Ovary (tissue), 9 donors: ENCODE results near the gene MTM1. TPM values are rescaled to one million over a fixed set of nuclear protein-coding genes. Genes with fewer than 3 reads are reported as not detected.

ENCODE experiments used
- DNase-seq, 5 donors: peaks; one replicate each; pipeline ENCODE4 v3.0.0-alpha.2; 2019 to 2020
- H3K27ac ChIP-seq, 2 donors: fragments of 200-600 bp; one replicate each; pipeline versions ENCODE4 v1.5.1 to v1.8.0; 2019 to 2022
- H3K27me3 ChIP-seq: fragments of 200-600 bp; one replicate; pipeline ENCODE4 v1.8.0; 2022
- H3K36me3 ChIP-seq: fragments of 200-600 bp; sonication (generic); one replicate; pipeline ENCODE4 v1.5.1; 2019
- H3K4me1 ChIP-seq: one replicate; pipeline ENCODE4 v1.8.1; 2013; ENCODE audit warnings: mild to moderate bottlenecking, moderate library complexity; ENCODE audit not compliant: insufficient read depth
- H3K4me3 ChIP-seq: fragments of 200-600 bp; sonication (generic); one replicate; pipeline ENCODE4 v1.5.1; 2017
- H3K9me3 ChIP-seq, 2 donors: fragments of 200-600 bp in 1 of 2; sonication (generic) in 1 of 2; one replicate each; pipeline versions ENCODE4 v1.5.1 to v1.8.1; 2013 to 2019; ENCODE audit warnings: mild to moderate bottlenecking in 1 of 2, moderate library complexity in 1 of 2
- EP300 ChIP-seq: sonication (generic); formaldehyde crosslinking; IDR thresholded peaks from one replicate; pipeline ENCODE4 v1.6.1; 2017; ENCODE audit warnings: antibody characterized with exemption
- POLR2A ChIP-seq: fragments of 450-650 bp; IDR thresholded peaks from one replicate; pipeline ENCODE4 v1.6.1; 2017; ENCODE audit warnings: antibody characterized with exemption, mild to moderate bottlenecking, moderate library complexity
- WGBS, 3 donors: extraction: QIAGEN DNeasy Blood & Tissue Kit in 1 of 3; methylation state at CpG; one replicate each; pipeline versions ENCODE4 v1.1.5 to v1.1.7; 2013 to 2017; 5-methylcytosine and 5-hydroxymethylcytosine counted together
- intact Hi-C, 4 donors: fragments of 100-400 bp; cut with DNase I; formaldehyde crosslinking; loops; one replicate each; pipeline versions ENCODE4 v1.11.0 to v1.15.1; 2022 to 2023
- polyA plus RNA-seq, 2 donors: library from polyadenylated mRNA; stranded (reverse); fragments of 200-250 nt in 1 of 2; fragments of 350-450 nt in 1 of 2; fragmentation: Illumina TruSeq in 1 of 2; extraction: RNeasy Lipid Tissue Mini Kit (QIAGEN cat#74804) in 1 of 2; gene quantifications; one replicate each; pipeline ENCODE4 v1.2.3, GENCODE V29; 2013 to 2014
- total RNA-seq, 7 donors: library from RNA; depleted of rRNA in 2 of 7; stranded (reverse); fragments of >200 nt in 2 of 7; fragmentation: NEBNext Ultra II Directional in 3 of 7; extraction: Animal tissue kit (Norgen Biotek cat#: 25700) in 3 of 7; gene quantifications; one replicate each; pipeline versions ENCODE4 v1.1.0 to v1.2.4, GENCODE V29; 2016 to 2023
- TF ChIP-seq, protein P1 (sequence below), 3 donors: fragments of 450-650 bp in 2 of 3; fragments of 200-600 bp in 1 of 3; IDR thresholded peaks; one replicate each; pipeline versions ENCODE4 v1.5.1 to v1.8.0; 2016 to 2022; ENCODE audit warnings: antibody characterized with exemption in 3 of 3, mild to moderate bottlenecking in 1 of 3
- donor health status: DM: no; HTN: no; CAD: no; lungs with moderate emphysema.
- donor health status: DM: no; HTN: no; CAD: no.
- donor health status: Bipolar disorder and iron deficiency.
- donor health status: DM: yes; HTN: yes; CAD: no.
- donor health status: DM: no; HTN: no; CAD: no.
- donor health status: DM: yes; HTN: yes; CAD: no.

MTM1 gene
- total and polyA plus RNA-seq, 9 donors: 8.8 to 28.3 (median 23.4) TPM

DNA sequence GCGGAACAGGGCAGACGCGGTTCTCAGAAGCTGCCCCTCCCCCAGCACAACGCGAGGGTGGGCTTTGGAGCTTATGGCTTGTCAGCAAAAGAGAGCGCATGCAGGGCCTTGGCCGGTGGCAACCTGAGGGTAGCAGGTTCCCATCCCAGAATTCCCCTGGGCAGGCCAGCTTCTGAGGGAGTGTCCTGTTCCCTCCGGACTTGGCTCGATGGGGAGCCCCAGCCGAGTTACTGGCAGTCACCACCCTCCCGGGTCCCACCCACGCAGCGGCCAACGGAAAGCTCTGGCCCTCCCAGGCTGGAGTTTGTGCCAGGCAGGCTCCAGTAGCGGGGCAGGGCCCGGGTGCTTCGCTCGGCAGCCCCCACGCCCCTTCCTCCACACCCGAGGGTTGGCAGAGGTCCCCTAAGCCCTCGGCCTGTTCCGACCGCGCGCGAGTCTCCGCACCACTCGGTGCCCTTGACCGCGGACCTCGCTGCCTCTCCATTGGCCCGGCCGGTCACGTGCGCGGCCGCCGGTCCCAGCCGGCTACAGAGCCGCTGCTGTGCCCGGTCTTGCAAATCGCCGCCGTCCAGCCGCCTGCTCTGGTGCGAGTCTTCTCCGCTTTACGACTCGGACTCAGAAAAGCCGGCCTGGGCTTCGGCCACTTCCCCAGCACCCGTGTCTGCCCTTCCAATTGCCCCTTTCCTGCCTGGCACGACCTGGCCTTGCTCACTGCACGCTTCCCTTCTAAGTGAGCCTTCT, 20.9 kb upstream of the MTM1 start:
- no peaks in the 10 kb centered on the region for H3K27me3 ChIP-seq
- intact Hi-C loops: no loop called here
- peak overlapping the region; percentile 35 for H3K4me3 ChIP-seq
- DNase-seq: peak; percentile 79 to 86 (median 82)
- peaks cover 6% of the 10 kb centered on the region for H3K4me1 ChIP-seq
- TF ChIP-seq, protein P1, sequence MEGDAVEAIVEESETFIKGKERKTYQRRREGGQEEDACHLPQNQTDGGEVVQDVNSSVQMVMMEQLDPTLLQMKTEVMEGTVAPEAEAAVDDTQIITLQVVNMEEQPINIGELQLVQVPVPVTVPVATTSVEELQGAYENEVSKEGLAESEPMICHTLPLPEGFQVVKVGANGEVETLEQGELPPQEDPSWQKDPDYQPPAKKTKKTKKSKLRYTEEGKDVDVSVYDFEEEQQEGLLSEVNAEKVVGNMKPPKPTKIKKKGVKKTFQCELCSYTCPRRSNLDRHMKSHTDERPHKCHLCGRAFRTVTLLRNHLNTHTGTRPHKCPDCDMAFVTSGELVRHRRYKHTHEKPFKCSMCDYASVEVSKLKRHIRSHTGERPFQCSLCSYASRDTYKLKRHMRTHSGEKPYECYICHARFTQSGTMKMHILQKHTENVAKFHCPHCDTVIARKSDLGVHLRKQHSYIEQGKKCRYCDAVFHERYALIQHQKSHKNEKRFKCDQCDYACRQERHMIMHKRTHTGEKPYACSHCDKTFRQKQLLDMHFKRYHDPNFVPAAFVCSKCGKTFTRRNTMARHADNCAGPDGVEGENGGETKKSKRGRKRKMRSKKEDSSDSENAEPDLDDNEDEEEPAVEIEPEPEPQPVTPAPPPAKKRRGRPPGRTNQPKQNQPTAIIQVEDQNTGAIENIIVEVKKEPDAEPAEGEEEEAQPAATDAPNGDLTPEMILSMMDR (IDR thresholded peaks at IDR 0.05): no peak
- TF ChIP-seq POLR2A: peak; percentile 24
- H3K9me3 ChIP-seq: no peaks in the 10 kb centered on the region
- 29 to 36% (median 36%) methylated on average over 52 to 54 of the region's 54 CpGs for WGBS, 3 donors
- H3K27ac ChIP-seq: peak overlapping the region; percentile 66 to 77
- no peaks in the 10 kb centered on the region for H3K36me3 ChIP-seq

DNA sequence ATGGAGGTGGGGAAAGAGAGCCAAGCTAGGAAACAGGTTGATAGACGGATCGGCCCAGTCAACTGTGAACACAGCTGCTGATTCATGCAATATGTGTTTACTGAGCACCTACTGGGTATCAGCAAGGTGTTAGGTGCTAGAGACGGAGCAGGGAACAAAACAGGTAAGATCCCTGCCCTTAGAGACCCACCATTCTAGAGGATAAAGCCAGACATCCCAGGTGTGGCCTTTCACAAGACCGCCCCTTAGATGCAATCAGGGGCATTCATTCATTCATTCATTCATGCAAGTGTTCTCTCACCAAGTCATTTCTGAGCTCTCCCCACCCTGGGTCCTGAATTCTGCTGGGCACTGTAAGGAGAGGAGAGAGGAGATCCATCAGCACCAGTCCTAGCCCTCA, 20.2 kb upstream of the MTM1 start:
- Histone ChIP-seq H3K4me3 (no peak overlapping the region), H3K27me3 (no peaks in the 10 kb centered on the region), H3K27ac (peak overlapping the region; percentile 66 to 77), H3K4me1 (peaks cover 6% of the 10 kb centered on the region), H3K36me3 (no peaks in the 10 kb centered on the region), H3K9me3 (no peaks in the 10 kb centered on the region)
- DNase-seq: no peak
- TF ChIP-seq, protein P1 (IDR thresholded peaks at IDR 0.05): no peak
- TF ChIP-seq EP300 (no peak), POLR2A (no peak)
- 72 to 85% (median 81%) methylated on average over 4 of the region's 4 CpGs for WGBS, 3 donors
- intact Hi-C loops: no loop called here

- intact Hi-C loops: no loop called here
- no peaks in the 10 kb centered on the region for H3K9me3 ChIP-seq
- TF ChIP-seq EP300: no peak
- TF ChIP-seq, protein P1 (IDR thresholded peaks at IDR 0.05): no peak
- no peak for TF ChIP-seq POLR2A
- H3K4me1 ChIP-seq: peaks cover 6% of the 10 kb centered on the region
- no peak for DNase-seq
- no peaks in the 10 kb centered on the region for H3K27me3 ChIP-seq
- no peak overlapping the region for H3K27ac ChIP-seq
- WGBS, 3 donors: 70 to 77% (median 73%) methylated on average over 2 of the region's 2 CpGs
- H3K36me3 ChIP-seq: no peaks in the 10 kb centered on the region
- H3K4me3 ChIP-seq: no peak overlapping the region
These were observed 19.7 kb upstream of the MTM1 start for GRCh38 chrX:150548684-150549083.

GRCh38 chrX:150551963-150552362, 16.5 kb upstream of the MTM1 start:
- H3K9me3 ChIP-seq: no peaks in the 10 kb centered on the region
- 81 to 91% (median 82%) methylated on average over 3 of the region's 3 CpGs for WGBS, 3 donors
- H3K27me3 ChIP-seq: no peaks in the 10 kb centered on the region
- no peak overlapping the region for H3K4me3 ChIP-seq
- H3K4me1 ChIP-seq: peaks cover under 1% of the 10 kb centered on the region
- intact Hi-C loops: no loop called here
- TF ChIP-seq, protein P1 (IDR thresholded peaks at IDR 0.05): no peak
- TF ChIP-seq POLR2A: no peak
- no peak for TF ChIP-seq EP300
- no peaks in the 10 kb centered on the region for H3K36me3 ChIP-seq
- H3K27ac ChIP-seq: no peak overlapping the region
- DNase-seq: no peak
